ENCODE results near the gene MAP1LC3A. TPM values are rescaled to one million over a fixed set of nuclear protein-coding genes. Genes with fewer than 3 reads are reported as not detected.

The MAP1LC3A gene
- total RNA-seq, 1 donor from 2014 or later = 43.3 TPM

Other genes with a start within 250 kb of the MAP1LC3A start
- gene ITCH, start 195.4 kb upstream of the MAP1LC3A start, total RNA-seq = 105 and 113 TPM in 2 replicates
- 30.6 and 60.1 TPM in 2 replicates for gene DYNLRB1, start 42.3 kb upstream of the MAP1LC3A start, total RNA-seq
- gene PIGU, start 118.4 kb downstream of the MAP1LC3A start, total RNA-seq = 6.6 and 9.7 TPM in 2 replicates
- 5.4 and 10.9 TPM in 2 replicates for gene TP53INP2, start 145.6 kb downstream of the MAP1LC3A start, total RNA-seq

Measured in renal cortical epithelial cell (primary cell).